ENCODE results near the gene HAND1.

The HAND1 gene

GRCh38 chr5:154505567-154505966 lies 27.5 kb upstream of the HAND1 start:
- no peak for DNase-seq

GRCh38 chr5:154503698-154504039 lies 25.6 kb upstream of the HAND1 start:
- DNase-seq: no peak

- no peak for DNase-seq
Measured at GRCh38 chr5:154502180-154502579, 24.2 kb upstream of the HAND1 start.

GRCh38 chr5:154501566-154501965 lies 23.5 kb upstream of the HAND1 start:
- DNase-seq: no peak

- no peak for DNase-seq
Measured at GRCh38 chr5:154498994-154499393, 21.0 kb upstream of the HAND1 start.

- DNase-seq: no peak
Measured at GRCh38 chr5:154498591-154498990, 20.6 kb upstream of the HAND1 start.

GRCh38 chr5:154494036-154494435 lies 16.0 kb upstream of the HAND1 start:
- no peak for DNase-seq

GRCh38 chr5:154493274-154493673 lies 15.2 kb upstream of the HAND1 start:
- DNase-seq: no peak

GRCh38 chr5:154491941-154492340 lies 13.9 kb upstream of the HAND1 start:
- no peak for DNase-seq

- no peak for DNase-seq
Measured at GRCh38 chr5:154487541-154487940, 9.5 kb upstream of the HAND1 start.

- no peak for DNase-seq
Measured at GRCh38 chr5:154486427-154486866, 8.4 kb upstream of the HAND1 start.

GRCh38 chr5:154485850-154486426 lies 7.9 kb upstream of the HAND1 start:
- no peak for DNase-seq

- DNase-seq: no peak
Measured at GRCh38 chr5:154485096-154485491, 7.1 kb upstream of the HAND1 start.

GRCh38 chr5:154484393-154485095 lies 6.5 kb upstream of the HAND1 start:
- no peak for DNase-seq

- DNase-seq: no peak
Measured at GRCh38 chr5:154483654-154484392, 5.8 kb upstream of the HAND1 start.

- no peak for DNase-seq
Measured at GRCh38 chr5:154482528-154483449, 4.8 kb upstream of the HAND1 start.

- DNase-seq: no peak
Measured at GRCh38 chr5:154481584-154482381, 3.8 kb upstream of the HAND1 start.

- no peak for DNase-seq
Measured at GRCh38 chr5:154480847-154481246, 2.8 kb upstream of the HAND1 start.

- DNase-seq: no peak
Measured at GRCh38 chr5:154479944-154480750, 2.1 kb upstream of the HAND1 start.

GRCh38 chr5:154479160-154479943 lies 1.3 kb upstream of the HAND1 start:
- no peak for DNase-seq

Measured in central memory CD4-positive, alpha-beta T cell (primary cell).